COLO829 (cell line): ENCODE results near the gene PDPR.
"Not testable (repeated sequence)": the region's sequence is repeated elsewhere in the genome, so short reads cannot be mapped to it uniquely, and the experiment has no call there.

Experiments
- DNase-seq: peaks from one replicate; pipeline ENCODE4 v3.0.0; 2012; ENCODE audit warnings: low spot score

PDPR gene

DNA sequence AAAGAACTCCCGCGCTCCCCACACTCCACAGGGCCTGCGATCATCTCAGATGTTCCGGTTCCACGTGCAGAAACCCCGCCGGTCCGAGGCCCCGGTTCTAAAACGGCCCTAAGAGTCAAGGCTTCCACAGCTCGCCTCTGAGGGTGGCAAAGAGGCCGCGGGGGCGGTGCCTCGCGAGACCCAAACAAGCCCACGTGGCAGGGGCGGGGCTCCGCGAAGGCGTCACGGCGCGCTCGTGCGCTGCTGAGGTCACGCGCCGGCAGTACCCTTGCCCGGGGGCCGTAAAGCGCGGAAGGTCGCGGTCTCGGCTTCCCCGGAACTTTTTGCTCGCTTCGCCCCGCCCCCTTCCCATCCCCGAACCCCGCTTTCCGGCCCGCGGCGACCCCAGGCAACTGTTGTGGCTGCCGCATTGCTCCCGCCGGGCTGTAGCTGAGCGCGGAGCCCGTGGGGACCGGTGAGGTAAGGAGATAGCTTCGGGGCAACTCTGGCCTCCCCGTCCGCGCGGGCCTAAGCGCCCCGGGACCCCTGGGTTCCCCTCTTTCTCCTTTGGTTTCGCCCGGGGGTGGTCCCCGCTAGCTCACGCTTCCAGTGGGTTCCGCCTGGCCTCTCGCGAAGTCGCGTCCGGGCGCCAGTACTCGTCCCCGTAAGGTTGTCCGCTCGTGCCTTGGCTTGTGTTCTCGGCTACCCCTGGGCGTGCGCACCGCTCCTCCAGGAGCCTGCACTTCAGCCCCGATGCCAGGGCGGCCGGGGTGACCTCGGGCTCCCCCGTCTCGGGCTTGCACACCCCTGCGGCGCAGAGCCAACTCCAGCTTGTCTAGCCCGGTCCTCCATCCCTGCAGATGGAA lies at the start of gene PDPR:
Gene PDPR (plus strand): TSS at position 351 of the 845 bp plus-strand sequence. CDS start 6,161 bp downstream, outside the sequence.
- DNase-seq: peak; percentile 35

DNA sequence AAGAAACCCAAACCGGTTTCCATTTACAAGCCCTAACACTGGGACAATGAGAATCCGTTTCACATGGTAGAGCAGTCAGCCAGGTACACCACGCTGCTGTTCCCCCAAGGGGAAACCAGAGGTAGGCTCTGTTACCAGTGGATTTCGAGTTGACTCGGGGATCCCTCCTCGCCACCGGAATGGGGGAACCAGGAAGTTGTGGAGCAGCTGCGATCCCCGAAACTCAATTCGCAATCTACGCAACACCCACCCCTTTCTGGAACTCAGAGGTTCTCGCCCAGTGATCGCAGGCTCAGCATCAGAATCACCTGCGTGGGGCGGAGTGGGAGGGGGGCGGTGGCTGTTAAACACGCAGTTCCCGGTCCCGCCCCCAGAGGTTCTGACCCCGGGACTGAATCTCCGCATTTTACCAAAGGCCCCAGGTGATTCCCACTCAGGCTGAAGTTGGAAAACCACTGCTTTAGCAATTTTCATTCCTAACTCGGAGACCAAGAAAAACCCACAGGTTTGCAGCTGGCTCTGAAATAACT lies 49.2 kb upstream of the PDPR start:
- DNase-seq: not testable (repeated sequence)

DNA sequence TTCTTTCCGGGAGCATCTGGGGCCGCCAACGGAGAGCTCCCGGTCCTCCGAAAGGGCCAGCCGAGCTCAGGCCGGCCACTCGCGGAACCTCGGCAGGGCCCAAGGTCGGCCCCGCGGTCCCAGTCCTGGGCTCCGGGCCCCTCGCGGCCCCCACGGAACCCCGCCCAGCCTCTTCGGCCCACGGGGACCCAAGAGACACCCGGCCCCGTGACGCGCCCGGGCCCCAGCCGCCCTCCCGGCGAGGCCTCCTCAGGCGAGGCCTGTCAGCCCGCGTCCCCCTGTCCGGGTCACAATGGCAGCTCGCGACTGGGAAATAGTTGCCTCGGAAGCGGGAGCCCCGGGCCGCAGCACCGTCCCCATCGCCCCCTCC lies 48.8 kb upstream of the PDPR start:
- DNase-seq: not testable (repeated sequence)

DNA sequence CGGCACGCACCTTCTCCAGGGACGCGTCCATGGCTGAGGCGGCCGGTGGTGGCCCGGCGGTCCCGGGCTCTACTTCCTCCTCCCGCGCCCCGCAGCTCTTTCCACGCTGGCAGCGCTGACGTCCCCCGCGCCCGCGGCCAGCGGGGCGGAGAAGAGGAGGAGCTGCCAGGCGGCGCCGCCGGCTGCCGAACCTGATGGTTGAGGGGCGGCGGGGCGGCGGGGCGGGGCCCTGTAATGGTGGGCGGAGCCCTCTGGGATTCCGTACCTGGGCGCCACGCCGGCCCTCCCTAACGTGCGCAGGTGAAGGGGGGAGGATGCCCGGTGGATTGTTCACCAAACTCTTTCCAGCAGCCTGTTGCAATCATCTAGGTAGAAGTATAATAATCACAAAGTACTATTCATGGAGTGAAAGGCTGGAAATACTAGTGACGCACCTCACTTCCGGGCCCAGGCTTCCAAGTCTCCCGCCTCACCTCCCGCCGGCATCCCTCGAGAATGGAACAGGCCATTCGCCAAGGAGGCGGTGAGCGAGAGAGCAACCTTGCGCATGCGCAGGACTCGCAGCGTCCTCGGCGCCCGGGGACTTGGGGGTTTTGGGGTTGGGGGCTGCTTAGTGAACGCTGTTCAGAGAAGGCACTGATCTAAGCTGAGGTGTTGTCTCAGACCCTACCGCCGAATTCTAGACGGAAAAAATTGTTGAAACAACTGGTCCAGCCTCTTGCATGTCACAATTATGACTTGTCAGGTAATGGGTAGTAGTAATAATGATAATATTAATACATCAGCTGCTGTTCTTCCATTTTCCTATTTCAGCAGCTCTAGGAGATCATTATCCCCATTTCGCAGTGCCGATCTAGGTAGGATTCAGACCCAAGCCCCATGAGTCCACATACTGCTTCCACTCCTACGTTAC lies 48.1 kb upstream of the PDPR start:
- DNase-seq: peak; percentile 17

DNA sequence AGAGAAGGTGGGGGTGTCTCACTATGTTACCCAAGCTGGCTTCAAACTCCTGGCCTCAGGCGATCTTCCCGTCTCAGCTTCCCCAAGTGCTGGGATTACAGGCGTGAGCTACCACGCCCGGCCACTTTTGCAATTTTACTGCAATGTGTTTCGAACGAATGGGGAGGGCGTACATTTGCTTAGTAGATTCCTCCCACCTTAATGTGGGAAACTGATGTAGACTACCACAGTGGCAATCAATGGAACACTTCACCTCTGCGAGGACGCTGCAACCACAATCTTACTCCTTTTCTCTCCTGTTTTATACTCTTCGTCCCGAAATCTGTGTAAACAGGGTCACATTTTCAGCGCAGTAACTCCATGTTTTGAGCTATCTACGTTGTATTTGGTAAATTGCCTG lies 47.4 kb upstream of the PDPR start:
- DNase-seq: not testable (repeated sequence)

DNA sequence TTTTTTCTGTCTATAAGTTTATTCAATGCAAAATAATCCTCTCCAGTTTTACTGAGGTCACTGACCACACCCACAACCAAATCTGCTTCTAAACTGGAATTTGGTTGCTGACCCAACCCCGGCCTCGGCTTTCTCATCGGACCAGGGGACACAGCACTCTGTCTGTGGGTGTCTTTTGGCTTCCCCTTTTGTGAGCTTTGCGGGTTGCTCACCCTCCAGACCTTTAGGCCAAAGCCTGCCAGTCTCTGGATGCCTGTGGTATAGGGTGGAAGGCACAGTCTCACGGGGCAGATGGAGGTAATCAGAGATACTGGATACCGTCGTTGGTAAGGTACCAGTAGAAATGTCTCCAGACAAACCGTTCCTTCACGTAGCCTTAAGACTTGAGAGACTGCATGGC lies 35.1 kb upstream of the PDPR start:
- DNase-seq: not testable (repeated sequence)

DNA sequence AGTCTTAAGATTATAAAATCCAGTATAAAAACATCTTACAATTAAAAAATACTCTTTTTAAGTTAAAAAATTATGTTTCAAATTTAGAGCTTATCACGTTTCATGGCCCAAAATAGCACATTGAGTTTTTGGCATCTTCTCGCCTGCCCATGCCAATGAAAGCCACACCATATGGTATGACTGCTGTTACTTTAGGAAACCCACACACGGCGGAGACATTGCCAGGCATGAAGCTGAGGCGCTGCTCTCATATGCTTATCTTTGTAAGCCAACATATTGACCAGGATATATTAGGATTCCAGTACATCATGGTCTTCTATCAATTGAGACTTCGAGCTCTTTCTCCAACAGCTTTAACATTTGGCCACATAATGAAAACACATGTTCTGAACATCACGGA lies 32.9 kb upstream of the PDPR start:
- DNase-seq: not testable (repeated sequence)

DNA sequence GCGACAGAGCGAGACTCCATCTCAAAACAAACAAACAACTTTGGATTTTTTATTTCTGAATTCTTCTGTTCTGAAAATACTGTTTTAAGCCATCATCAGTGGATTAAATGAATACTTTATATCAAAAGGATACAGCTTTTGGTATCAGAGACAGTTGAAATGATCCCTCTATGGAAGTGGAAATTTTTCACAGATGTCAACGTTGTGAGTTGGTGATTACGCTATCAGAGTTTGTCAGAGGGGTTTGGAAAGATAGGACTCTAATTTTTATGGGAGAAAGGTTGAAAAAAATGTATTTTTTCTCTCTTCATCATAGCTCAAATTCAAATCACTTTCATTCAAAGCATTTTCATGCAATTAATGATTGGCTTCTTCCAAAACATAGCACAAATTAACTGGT lies 30.2 kb upstream of the PDPR start:
- not testable (repeated sequence) for DNase-seq

DNA sequence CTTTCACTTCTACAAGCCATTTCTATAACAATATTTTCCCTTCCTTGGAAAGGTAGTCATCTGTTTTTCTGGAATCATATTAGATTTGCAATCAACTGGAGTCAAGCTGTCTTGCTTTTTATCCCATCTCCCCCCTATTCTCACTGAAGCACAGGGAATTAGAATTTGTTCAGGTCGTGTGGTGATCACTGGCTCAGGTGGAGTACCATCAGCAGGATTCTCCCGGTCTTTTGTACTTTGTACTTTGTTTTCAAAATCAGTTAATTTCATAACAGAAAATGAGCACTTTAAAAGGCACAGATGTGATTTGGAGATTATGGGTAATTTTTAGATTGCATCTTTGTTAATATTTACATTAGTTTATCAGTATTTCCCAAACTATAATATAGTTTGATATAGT lies 26.0 kb upstream of the PDPR start:
- DNase-seq: not testable (repeated sequence)

DNA sequence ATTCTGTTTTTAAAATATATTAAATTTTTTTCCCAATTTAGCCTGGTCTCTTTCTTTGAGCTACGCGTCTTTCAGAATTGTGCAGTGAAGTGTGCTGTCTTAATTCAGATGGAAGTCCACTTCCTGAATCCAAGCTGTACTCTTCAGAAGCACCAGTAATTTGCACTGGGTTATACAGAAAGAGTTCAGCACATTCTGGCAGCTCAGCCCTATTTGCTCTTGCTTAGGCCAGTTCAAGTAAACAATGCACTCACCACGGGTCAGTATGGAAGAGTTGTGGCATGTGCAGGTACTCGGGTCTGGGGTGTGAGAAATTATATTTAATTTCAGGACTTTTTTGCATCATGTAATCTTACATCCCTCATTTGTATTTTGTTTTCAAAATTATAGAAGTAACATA lies 25.3 kb upstream of the PDPR start:
- not testable (repeated sequence) for DNase-seq

DNA sequence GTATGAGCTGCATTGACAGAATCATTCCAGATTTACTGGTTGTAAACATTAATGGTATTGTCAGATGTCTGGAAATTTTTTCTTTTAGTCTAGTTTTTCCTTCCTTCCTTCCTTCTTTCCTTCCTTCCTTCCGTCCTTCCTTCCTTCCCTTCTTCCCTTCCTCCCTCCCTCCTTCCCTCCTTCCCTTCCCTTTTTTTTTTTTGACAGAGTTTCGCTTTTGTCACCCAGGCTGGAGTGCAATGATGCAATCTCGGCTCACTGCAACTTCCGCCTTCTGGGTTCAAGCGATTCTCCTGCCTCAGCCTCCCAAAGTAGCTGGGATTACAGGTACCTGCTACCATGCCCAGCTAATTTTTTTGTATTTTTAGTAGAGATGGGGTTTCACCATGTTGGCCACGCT lies 24.8 kb upstream of the PDPR start:
- DNase-seq: not testable (repeated sequence)

DNA sequence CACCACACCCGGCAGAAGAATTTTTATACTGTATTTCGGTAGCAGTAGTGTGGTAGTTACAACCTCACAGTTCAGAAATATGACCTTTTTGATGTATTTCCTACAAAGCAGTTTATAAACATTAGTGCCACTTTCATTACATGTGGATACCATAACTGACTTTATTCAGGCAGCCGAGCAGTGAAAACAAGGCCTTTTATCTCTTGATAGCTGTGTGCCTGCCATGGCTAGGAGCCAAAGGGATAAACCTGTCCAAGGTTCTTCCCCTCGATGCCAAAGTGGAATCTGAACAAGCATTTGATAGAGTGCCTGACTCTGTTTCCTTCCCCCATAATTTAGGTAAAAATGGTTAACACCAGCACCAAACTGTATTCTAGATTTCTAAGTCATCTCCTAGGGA lies 23.0 kb upstream of the PDPR start:
- DNase-seq: not testable (repeated sequence)

DNA sequence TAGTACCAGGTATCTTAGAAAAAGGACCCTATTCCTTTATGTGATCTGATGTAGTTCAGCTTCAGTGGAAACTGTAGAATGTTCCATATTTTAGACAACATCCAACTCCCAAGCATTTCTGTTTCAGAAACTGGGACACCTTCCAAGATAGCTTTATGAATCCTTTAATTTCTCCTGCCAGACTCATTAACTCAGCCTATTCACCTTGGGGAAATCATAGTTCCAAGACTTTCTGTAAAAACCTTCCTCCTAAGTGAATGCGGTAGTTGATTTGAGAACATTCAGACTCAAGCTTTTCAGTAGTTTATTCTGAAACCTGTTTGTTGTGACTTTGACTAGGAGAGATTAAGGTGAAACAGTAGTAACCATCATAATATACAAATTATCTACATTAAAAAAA lies 20.0 kb upstream of the PDPR start:
- not testable (repeated sequence) for DNase-seq

DNA sequence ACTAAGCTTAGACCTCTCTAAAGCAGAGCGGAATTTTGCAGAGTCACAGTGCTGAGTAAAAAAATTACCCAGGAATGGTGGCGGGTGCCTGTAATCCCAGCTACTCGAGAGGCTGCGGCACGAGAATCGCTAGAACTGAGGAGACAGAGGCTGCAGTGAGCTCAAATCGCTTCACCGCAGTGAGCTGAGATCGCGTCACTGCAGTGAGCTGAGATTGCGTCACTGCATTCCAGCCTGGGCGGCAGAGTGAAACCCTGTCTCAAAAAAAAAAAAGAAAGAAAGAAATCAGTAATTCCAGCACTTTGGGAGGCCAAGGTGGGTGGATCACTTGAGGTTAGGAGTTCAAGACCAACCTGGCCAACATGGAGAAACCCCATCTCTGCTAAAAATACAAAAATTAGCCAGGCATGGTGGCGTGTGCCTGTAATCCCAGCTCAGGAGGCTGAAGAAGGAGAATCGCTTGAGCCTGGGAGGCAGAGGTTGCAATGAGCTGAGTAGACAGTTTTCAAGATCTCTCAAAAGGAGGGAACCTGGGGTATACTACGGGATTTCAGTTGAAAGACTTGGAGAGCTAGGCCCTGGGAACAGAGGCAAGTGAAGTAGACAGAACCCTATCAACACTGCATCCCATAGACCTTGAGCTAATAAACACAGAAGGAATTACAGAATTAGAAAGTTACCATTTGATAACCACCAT lies 4.4 kb upstream of the PDPR start:
- DNase-seq: not testable (repeated sequence)

DNA sequence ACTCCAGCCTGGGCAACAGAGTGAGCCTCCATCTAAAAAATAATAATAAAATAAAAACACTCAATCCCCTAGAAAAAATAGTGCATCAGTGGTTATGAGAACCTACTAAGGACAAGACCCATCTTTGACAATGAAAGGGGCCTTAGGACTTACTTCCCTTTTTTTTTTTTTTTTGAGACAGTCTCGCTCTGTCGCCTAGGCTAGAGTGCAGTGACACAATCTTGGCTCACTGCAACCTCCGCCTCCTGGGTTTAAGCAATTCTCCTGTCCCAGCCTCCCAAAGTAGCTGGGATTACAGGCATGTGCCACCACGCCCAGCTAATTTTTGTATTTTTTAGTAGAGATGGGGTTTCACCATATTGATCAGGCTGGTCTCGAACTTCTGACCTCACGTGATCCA lies 2.0 kb upstream of the PDPR start:
- DNase-seq: not testable (repeated sequence)

DNA sequence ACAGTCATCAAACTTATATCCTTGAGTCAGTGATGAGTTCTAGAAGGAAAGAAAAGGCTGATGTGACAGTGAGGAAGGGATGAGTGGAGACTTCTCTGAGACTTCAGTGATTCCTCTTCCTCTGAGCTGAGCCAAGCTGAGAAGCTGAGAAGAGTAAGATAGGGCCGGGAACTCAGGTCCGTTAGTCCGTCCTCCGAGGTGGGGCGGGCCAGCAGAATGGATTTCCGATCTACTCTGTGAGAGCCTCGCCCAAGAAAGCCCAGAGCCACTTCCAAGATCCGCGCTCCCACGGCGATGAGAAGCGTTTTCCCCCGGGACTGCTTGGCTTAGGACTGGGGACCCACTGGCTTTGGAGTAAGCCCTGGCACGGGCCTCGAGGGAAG lies 542 bp upstream of the PDPR start:
- DNase-seq: not testable (repeated sequence)

DNA sequence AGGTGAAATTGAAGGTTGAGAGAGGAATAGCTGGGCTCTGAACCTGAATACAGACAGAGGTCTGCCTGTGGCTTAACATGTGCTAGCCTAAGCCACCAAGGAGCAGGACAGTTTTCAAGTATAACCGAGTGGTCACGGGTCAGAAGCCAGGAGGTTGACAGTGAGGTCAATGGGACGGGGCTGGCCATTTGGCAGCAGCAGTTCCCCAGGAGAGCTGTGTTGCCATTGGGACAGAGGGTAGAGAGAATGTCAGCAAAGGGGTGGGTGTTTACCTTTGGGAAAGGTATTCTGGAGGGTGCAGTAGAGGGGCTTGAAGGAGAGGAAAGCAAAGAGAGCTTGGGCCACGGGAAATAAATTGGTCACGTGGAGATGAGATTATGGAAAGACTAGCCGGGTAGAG lies 4.2 kb downstream of the PDPR start:
- not testable (repeated sequence) for DNase-seq

DNA sequence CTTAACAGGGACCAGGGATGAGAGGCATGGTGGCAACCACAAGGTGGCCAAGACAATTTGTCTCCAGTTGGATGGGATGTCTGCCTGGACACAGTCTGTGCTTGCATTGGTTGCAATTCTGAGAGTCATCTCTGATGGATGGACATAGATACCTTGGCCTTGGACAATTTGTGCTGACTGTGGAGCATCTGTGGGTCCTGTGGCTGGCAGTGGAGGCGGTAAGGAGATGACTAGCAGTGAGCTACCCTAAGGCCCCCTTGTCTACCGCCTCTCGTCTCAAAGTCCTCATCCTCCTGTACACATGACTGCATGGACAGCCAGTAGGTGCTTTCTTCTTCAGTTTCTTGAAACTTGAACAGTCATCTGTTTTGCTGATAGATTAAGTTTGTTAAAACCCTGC lies 4.6 kb downstream of the PDPR start:
- DNase-seq: not testable (repeated sequence)

DNA sequence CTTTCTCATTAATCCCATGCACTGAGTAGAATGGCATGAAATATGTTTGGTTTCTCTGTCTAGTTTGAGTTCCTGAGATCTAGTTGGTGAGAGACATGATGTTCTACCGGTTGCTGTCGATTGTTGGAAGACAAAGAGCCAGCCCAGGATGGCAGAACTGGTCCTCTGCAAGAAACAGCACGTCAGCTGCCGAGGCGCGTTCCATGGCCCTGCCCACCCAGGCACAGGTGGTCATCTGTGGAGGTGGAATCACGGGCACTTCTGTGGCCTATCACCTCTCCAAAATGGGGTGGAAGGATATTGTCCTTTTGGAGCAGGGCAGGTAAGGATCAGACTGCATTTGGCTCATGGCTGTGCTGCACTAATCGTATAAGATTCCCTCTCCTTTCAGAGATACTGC lies 6.3 kb downstream of the PDPR start:
- DNase-seq: not testable (repeated sequence)

DNA sequence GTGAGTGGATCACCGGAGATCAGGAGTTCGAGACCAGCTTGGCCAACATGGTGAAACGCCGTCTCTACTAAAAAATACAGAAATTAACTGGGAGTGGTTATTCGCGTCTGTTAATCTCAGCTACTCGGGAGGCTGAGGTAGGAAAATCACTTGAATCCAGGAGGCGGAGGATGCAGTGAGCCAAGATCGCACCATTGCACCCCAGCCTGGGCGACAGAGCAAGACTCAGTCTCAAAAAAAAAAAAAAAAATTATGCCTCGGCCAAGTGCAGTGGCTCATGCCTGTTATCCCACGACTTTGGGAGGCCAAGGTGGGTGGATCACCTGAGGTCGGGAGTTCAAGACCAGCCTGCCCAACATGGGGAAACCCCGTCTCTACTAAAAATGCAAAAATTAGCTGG lies 9.7 kb downstream of the PDPR start:
- DNase-seq: not testable (repeated sequence)

DNA sequence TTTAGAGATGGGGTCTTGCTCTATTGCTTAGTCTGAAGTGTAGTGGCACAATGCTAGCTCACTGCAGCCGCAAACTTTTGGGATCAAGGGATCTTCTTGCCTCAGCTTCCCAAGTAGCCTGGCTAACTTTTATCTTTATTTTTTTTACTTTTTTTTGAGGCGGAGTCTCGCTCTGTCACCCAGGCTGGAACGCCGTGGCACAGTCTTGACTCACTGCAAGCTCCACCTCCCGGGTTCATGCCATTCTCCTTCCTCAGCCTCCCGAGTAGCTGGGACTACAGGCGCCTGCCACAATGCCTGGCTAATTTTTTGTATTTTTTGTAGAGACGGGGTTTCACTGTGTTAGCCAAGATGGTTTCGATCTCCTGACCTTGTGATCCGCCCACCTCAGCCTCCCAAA lies 12.1 kb downstream of the PDPR start:
- not testable (repeated sequence) for DNase-seq

DNA sequence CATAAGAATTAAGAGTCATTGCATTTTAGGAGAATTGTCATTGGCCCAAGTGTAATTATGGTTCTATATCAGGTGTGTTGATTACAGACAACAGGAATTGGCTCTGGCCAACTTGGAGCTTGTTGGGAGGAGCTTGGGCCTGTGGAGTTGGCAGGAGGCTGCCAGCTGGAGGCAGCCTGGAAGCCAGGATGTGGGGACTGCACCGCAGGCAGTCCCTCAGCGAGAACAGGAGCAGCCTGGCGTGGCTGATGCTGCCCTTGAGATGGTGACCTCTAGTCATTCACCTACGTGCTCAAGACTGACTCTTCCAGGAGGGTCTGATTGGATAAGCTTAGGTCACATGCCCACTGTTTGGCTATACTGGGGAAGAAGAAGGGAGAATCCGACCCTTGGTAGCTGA lies 13.6 kb downstream of the PDPR start:
- not testable (repeated sequence) for DNase-seq
